B cell (primary cell): Measurements from ENCODE around the gene LIMS2. TPM values are rescaled to one million over a fixed set of nuclear protein-coding genes. Genes with fewer than 3 reads are reported as not detected.

Experiments
- ATAC-seq: fragments of 200-7000 bp; cut with Tn5 transposase; one replicate; pipeline ENCODE4 v1.10.0; 2021; ENCODE audit warnings: low read depth, mild to moderate bottlenecking, moderate number of reproducible peaks, moderate library complexity
- CTCF ChIA-PET: fragments of 350-600 bp; sonication (Branson Sonifier 250); formaldehyde crosslinking; loops from one replicate; lab custom pipeline; 2021; ENCODE audit warnings: antibody characterized with exemption, inconsistent platforms; lab: Charles Lee
- POLR2A ChIA-PET: fragments of 350-600 bp; sonication (Branson Sonifier 250); formaldehyde crosslinking; loops from one replicate; lab custom pipeline; 2021; ENCODE audit warnings: antibody characterized with exemption; lab: Charles Lee
- DNase-seq: peaks from one replicate; pipeline ENCODE4 v3.0.0; 2013
- H2AFZ ChIP-seq: 2 replicates; pipeline ENCODE4 v1.6.1; 2012; ENCODE audit warnings: mild to moderate bottlenecking, low read depth, low read length; ENCODE audit not compliant: insufficient read depth, poor library complexity, severe bottlenecking
- H3K27ac ChIP-seq, 2 donors: 1 replicate in 1 of 2; 2 replicates in 1 of 2; pipeline ENCODE4 v1.5.1; 2012 to 2013; ENCODE audit warnings: low read length in 2 of 2, mild to moderate bottlenecking in 2 of 2, moderate library complexity in 1 of 2
- H3K27me3 ChIP-seq, 4 experiments: fragments of 200-600 bp in 1 of 4; sonication (generic) in 1 of 4; replicated peaks in 1 of 4; 1 replicate in 2 of 4; 2 replicates in 2 of 4; pipeline versions ENCODE4 v1.6.1 to v1.7.0; 2013 to 2016; ENCODE audit warnings: low read length in 3 of 4, mild to moderate bottlenecking in 2 of 4, mixed read lengths in 1 of 4, moderate library complexity in 1 of 4; ENCODE audit not compliant: insufficient read depth in 4 of 4, control insufficient read depth in 3 of 4; ENCODE audit errors: control extremely low read depth in 1 of 4
- H3K36me3 ChIP-seq, 2 experiments: replicated peaks in 1 of 2; 1 replicate in 1 of 2; 2 replicates in 1 of 2; pipeline versions ENCODE4 v1.6.1 to v1.7.1; 2013; ENCODE audit warnings: low read length in 1 of 2; ENCODE audit not compliant: insufficient read depth in 2 of 2, control insufficient read depth in 1 of 2; ENCODE audit errors: control extremely low read depth in 1 of 2, extremely low read depth in 1 of 2
- H3K4me1 ChIP-seq, 2 donors: fragments of 200-600 bp in 1 of 2; sonication (generic) in 1 of 2; 1 replicate in 1 of 2; 2 replicates in 1 of 2; pipeline versions ENCODE4 v1.5.1 to v1.6.1; 2013 to 2017; ENCODE audit warnings: low read length in 2 of 2; ENCODE audit not compliant: control insufficient read depth in 2 of 2, insufficient read depth in 2 of 2
- H3K4me2 ChIP-seq: replicated peaks from 2 replicates; pipeline ENCODE3; 2012; ENCODE audit warnings: mild to moderate bottlenecking, low read depth, low read length; ENCODE audit not compliant: poor library complexity, severe bottlenecking
- H3K4me3 ChIP-seq, 5 experiments: fragments of 200-600 bp in 1 of 5; sonication (generic) in 1 of 5; 1 replicate in 3 of 5; 2 replicates in 2 of 5; pipeline versions ENCODE4 v1.5.1 to v1.7.0; 2011 to 2016; ENCODE audit warnings: low read length in 4 of 5, mild to moderate bottlenecking in 4 of 5, low read depth in 2 of 5, control low read depth in 1 of 5, moderate library complexity in 1 of 5; ENCODE audit not compliant: insufficient read depth in 1 of 5; ENCODE audit errors: control extremely low read depth in 1 of 5, extremely low read depth in 1 of 5
- H3K79me2 ChIP-seq: fragments of 200-600 bp; sonication (generic); one replicate; pipeline ENCODE4 v1.6.0; 2016; ENCODE audit warnings: low read length; ENCODE audit not compliant: control insufficient read depth, insufficient read depth
- H3K9ac ChIP-seq: fragments of 200-600 bp; sonication (generic); 2 replicates; pipeline ENCODE4 v1.6.1; 2017; ENCODE audit warnings: mild to moderate bottlenecking, low read length, moderate library complexity
- H3K9me3 ChIP-seq, 3 donors: one replicate each; pipeline versions ENCODE4 v1.6.1 to v1.7.1; 2013; ENCODE audit warnings: low read length in 2 of 3; ENCODE audit not compliant: control insufficient read depth in 2 of 3, insufficient read depth in 1 of 3; ENCODE audit errors: control extremely low read depth in 1 of 3
- H4K20me1 ChIP-seq: 2 replicates; pipeline ENCODE4 v1.6.0; 2012; ENCODE audit warnings: mild to moderate bottlenecking, low read length; ENCODE audit not compliant: insufficient read depth, control insufficient read depth, poor library complexity, severe bottlenecking
- H3K27ac Mint-ChIP-seq: one replicate; pipeline ENCODE4 v1.8.0; 2021; ENCODE audit warnings: mixed read lengths
- H3K27me3 Mint-ChIP-seq: one replicate; pipeline ENCODE4 v1.8.0; 2021; ENCODE audit warnings: mixed read lengths
- H3K4me1 Mint-ChIP-seq: one replicate; pipeline ENCODE4 v1.8.0; 2021; ENCODE audit warnings: mixed read lengths
- H3K4me3 Mint-ChIP-seq: one replicate; pipeline ENCODE4 v1.8.0; 2021; ENCODE audit warnings: mixed read lengths
- H3K9me3 Mint-ChIP-seq: one replicate; pipeline ENCODE4 v1.8.0; 2022; ENCODE audit warnings: mixed read lengths; ENCODE audit not compliant: insufficient read depth
- EZH2 ChIP-seq: IDR thresholded peaks from 2 replicates; pipeline ENCODE4 v1.6.1; 2012; ENCODE audit warnings: borderline replicate concordance, low read depth, mild to moderate bottlenecking, moderate library complexity, low read length; ENCODE audit not compliant: insufficient read depth, poor library complexity, severe bottlenecking
- WGBS: methylation state at CpG from one replicate; pipeline ENCODE4 v1.1.5; 2013; ENCODE audit warnings: missing lambda C conversion rate; ENCODE audit not compliant: insufficient coverage; 5-methylcytosine and 5-hydroxymethylcytosine counted together
- intact Hi-C: fragments of 100-400 bp; cut with micrococcal nuclease; formaldehyde crosslinking; loops from one replicate; pipeline ENCODE4 v1.10.0; 2022
- polyA plus RNA-seq: library from polyadenylated mRNA; depleted of rRNA; stranded (reverse); fragments of >200 nt; gene quantifications from 2 replicates; pipeline ENCODE4 v1.2.3, GENCODE V29; 2012
- total RNA-seq, 2 donors: library from RNA; stranded (reverse); fragments of 120-200 nt in 1 of 2; gene quantifications; 1 replicate in 1 of 2; 2 replicates in 1 of 2; pipeline versions ENCODE4 v1.2.3 to v1.2.4, GENCODE V29; 2013 to 2022
- TF ChIP-seq, protein P1 (sequence below): fragments of 200-600 bp; IDR thresholded peaks from one replicate; pipeline ENCODE4 v1.8.0; 2022; ENCODE audit warnings: antibody characterized with exemption, mild to moderate bottlenecking

LIMS2 gene
- total and polyA plus RNA-seq, 2 donors (not counting 1 experiment from before 2014, with no cell fraction given) = 6.7 to 32.2 TPM

DNA sequence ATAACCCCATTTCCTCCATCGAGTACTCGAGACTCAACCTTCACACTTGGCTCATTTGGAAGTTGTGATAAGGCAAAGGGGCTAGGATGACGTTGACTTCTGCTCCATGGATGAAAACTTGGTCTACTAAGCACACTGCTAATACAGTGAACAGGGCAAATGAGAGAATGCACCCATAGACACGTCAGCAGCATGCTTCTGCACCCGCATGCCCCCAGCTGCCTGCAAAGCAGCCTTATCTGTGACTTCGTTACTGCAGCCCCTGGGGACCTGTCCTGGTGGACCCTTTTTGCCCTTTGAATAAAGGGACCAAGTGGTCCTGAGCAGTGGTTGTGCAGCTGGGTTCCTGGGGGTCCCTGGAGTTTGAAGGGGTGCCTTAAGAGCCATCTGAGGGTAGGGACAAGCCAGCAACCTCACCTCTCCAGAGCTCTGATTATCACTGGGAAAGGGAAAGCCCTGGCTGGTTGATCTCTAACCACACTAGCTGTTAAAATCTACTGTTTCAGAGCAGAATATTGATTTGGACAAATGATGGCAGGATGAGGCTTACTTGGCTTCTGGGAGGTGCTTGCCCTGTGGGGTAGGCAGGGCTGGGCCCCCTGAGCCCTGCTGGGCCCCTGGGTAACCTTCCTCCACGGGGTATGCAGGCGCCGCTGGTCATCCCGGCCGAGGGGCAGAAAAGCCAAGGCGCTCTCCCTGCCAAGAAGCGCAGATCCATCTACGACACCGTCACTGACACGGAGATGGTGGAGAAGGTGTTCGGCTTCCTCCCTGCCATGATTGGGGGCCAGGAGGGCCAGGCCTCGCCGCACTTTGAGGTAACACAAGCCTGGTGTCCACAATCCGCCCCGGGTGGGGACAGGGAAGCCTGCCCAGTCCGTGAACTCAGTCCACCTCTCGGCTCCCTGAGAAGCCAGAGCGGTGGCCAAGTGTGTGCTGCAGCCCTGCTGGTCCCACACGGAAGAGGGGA lies 67.0 kb downstream of the LIMS2 start:
- H3K4me3 ChIP-seq = no peak overlapping the region
- H3K27ac ChIP-seq = no peak overlapping the region
- no peak for DNase-seq
- H3K27me3 ChIP-seq = no peaks in the 10 kb centered on the region
- Mint-ChIP-seq H3K4me1 (peaks cover 35% of the 10 kb centered on the region), H3K9me3 (peaks cover 4% of the 10 kb centered on the region), H3K27ac (no peak overlapping the region), H3K4me3 (no peak overlapping the region), H3K27me3 (no peaks in the 10 kb centered on the region)
- no peaks in the 10 kb centered on the region for H3K36me3 ChIP-seq
- WGBS = 82% methylated on average over 23 of the region's 25 CpGs
- no peak overlapping the region for H3K9ac ChIP-seq
- POLR2A ChIA-PET = interaction anchor here (1.1 kb wide), 1 partner anchor 10 kb away, joined by 8 read pairs; no protein-coding TSS in a partner anchor
- no peaks in the 10 kb centered on the region for H3K79me2 ChIP-seq
- H2AFZ ChIP-seq = no peak overlapping the region
- intact Hi-C loops = no loop called here
- peaks cover 5 to 25% of the 10 kb centered on the region in 2 donors for H3K4me1 ChIP-seq
- ATAC-seq = no peak
- CTCF ChIA-PET = interaction anchor here (1.4 to 5.8 kb wide), 2 partner anchors 17 to 42 kb away, joined by 9 to 31 read pairs; no protein-coding TSS in a partner anchor
- no peaks in the 10 kb centered on the region for H4K20me1 ChIP-seq
- TF ChIP-seq, protein P1, sequence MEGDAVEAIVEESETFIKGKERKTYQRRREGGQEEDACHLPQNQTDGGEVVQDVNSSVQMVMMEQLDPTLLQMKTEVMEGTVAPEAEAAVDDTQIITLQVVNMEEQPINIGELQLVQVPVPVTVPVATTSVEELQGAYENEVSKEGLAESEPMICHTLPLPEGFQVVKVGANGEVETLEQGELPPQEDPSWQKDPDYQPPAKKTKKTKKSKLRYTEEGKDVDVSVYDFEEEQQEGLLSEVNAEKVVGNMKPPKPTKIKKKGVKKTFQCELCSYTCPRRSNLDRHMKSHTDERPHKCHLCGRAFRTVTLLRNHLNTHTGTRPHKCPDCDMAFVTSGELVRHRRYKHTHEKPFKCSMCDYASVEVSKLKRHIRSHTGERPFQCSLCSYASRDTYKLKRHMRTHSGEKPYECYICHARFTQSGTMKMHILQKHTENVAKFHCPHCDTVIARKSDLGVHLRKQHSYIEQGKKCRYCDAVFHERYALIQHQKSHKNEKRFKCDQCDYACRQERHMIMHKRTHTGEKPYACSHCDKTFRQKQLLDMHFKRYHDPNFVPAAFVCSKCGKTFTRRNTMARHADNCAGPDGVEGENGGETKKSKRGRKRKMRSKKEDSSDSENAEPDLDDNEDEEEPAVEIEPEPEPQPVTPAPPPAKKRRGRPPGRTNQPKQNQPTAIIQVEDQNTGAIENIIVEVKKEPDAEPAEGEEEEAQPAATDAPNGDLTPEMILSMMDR = no peak
- no peak for TF ChIP-seq EZH2
- H3K9me3 ChIP-seq = peaks cover 0 to 21% (median 7%) of the 10 kb centered on the region in 3 donors
- no peak overlapping the region for H3K4me2 ChIP-seq
